Natural killer cell (primary cell): ENCODE measurements around the gene ASTN2. TPM values are rescaled to one million over a fixed set of nuclear protein-coding genes. Genes with fewer than 3 reads are reported as not detected.

Experiments
- ATAC-seq, 3 donors: fragments of 150-1000 bp in 2 of 3; fragments of 200-7000 bp in 1 of 3; cut with Tn5 transposase; 1 replicate in 1 of 3; 2 replicates in 2 of 3; pipeline ENCODE4 v1.10.0; 2021; ENCODE audit warnings: mild to moderate bottlenecking in 2 of 3, moderate library complexity in 2 of 3
- DNase-seq, 2 donors: peaks; one replicate each; pipeline versions ENCODE4 v3.0.0 to v3.0.0-alpha.2; 2013 to 2021; ENCODE audit warnings: mixed read lengths in 1 of 2
- H3K27ac ChIP-seq: one replicate; pipeline ENCODE4 v1.5.1; 2013; ENCODE audit warnings: mild to moderate bottlenecking, low read length
- H3K27me3 ChIP-seq: one replicate; pipeline ENCODE4 v1.6.1; 2013; ENCODE audit warnings: low read length; ENCODE audit not compliant: control insufficient read depth, insufficient read depth
- H3K36me3 ChIP-seq: one replicate; pipeline ENCODE4 v1.6.1; 2013; ENCODE audit warnings: low read length; ENCODE audit not compliant: control insufficient read depth, insufficient read depth
- H3K4me1 ChIP-seq: one replicate; pipeline ENCODE4 v1.6.1; 2013; ENCODE audit warnings: low read length; ENCODE audit not compliant: control insufficient read depth, insufficient read depth
- H3K4me3 ChIP-seq: one replicate; pipeline ENCODE4 v1.5.1; 2013; ENCODE audit warnings: low read length
- H3K9me3 ChIP-seq: one replicate; pipeline ENCODE4 v1.6.1; 2013; ENCODE audit warnings: low read length; ENCODE audit not compliant: control insufficient read depth, insufficient read depth
- H3K27ac Mint-ChIP-seq, 2 donors: one replicate each; pipeline ENCODE4 v1.8.0; 2022; ENCODE audit warnings: mild to moderate bottlenecking in 2 of 2, mixed read lengths in 2 of 2, moderate library complexity in 1 of 2
- H3K27me3 Mint-ChIP-seq, 2 donors: one replicate each; pipeline ENCODE4 v1.8.0; 2022; ENCODE audit warnings: low read depth in 2 of 2, mixed read lengths in 2 of 2
- H3K36me3 Mint-ChIP-seq: one replicate; pipeline ENCODE4 v1.8.0; 2022; ENCODE audit warnings: mixed read lengths
- H3K4me1 Mint-ChIP-seq, 2 donors: one replicate each; pipeline ENCODE4 v1.8.0; 2022; ENCODE audit warnings: mixed read lengths in 2 of 2
- H3K4me3 Mint-ChIP-seq: one replicate; pipeline ENCODE4 v1.8.0; 2022; ENCODE audit warnings: mild to moderate bottlenecking, moderate library complexity, mixed read lengths
- H3K9me3 Mint-ChIP-seq, 2 donors: one replicate each; pipeline ENCODE4 v1.8.0; 2022; ENCODE audit warnings: mixed read lengths in 2 of 2
- CTCF ChIP-seq: fragments of 200-600 bp; IDR thresholded peaks from one replicate; pipeline ENCODE4 v1.8.0; 2022; ENCODE audit warnings: antibody characterized with exemption
- WGBS: methylation state at CpG from one replicate; pipeline ENCODE4 v1.1.7; 2013; ENCODE audit warnings: missing lambda C conversion rate; ENCODE audit not compliant: insufficient coverage; 5-methylcytosine and 5-hydroxymethylcytosine counted together
- intact Hi-C: fragments of 100-400 bp; cut with micrococcal nuclease; formaldehyde crosslinking; loops from one replicate; pipeline ENCODE4 v1.14.2; 2022
- total RNA-seq, 4 donors: library from RNA; stranded (reverse); fragments of 120-200 nt in 1 of 4; gene quantifications; one replicate each; pipeline versions ENCODE4 v1.2.3 to v1.2.4, GENCODE V29; 2013 to 2022

Gene ASTN2
- total RNA-seq, 3 donors from 2014 or later (not counting 1 experiment from before 2014, with no cell fraction given): 3.0 to 3.5 (median 3.2) TPM

DNA sequence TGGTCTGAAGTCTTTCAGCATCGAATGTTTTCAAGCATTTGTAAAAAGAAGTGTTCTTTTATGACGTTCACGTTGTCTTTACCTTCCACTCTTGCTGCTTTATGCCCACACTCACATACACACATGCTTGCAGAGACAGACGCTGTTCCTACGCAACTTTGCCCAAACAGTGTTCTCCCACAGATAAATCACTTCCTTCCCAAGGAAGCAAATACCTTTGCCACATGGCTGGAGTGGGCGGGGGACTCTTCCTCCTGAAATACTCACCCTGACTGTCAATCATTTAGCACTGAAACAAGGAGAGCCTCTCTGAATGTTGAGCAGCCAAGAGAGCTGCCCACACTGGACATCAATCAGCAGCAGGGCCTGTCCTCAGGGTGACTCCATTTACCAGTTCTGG, 22.4 kb upstream of the ASTN2 start:
- H3K4me3 Mint-ChIP-seq: no peak overlapping the region
- peaks cover 2 to 5% of the 10 kb centered on the region in 2 donors for H3K9me3 Mint-ChIP-seq
- no peak for DNase-seq
- H3K4me3 ChIP-seq: no peak overlapping the region
- peaks cover 0 to 3% of the 10 kb centered on the region in 2 donors for H3K27me3 Mint-ChIP-seq
- intact Hi-C loops: no loop called here
- no peak for ATAC-seq
- no peak overlapping the region for H3K27ac Mint-ChIP-seq
- H3K36me3 Mint-ChIP-seq: no peaks in the 10 kb centered on the region
- no peaks in the 10 kb centered on the region for H3K27me3 ChIP-seq
- no peaks in the 10 kb centered on the region for H3K9me3 ChIP-seq
- no peaks in the 10 kb centered on the region for H3K36me3 ChIP-seq
- no peaks in the 10 kb centered on the region for H3K4me1 Mint-ChIP-seq
- no peaks in the 10 kb centered on the region for H3K4me1 ChIP-seq
- 45% methylated on average over 6 of the region's 6 CpGs for WGBS
- H3K27ac ChIP-seq: no peak overlapping the region
- TF ChIP-seq CTCF: no peak

DNA sequence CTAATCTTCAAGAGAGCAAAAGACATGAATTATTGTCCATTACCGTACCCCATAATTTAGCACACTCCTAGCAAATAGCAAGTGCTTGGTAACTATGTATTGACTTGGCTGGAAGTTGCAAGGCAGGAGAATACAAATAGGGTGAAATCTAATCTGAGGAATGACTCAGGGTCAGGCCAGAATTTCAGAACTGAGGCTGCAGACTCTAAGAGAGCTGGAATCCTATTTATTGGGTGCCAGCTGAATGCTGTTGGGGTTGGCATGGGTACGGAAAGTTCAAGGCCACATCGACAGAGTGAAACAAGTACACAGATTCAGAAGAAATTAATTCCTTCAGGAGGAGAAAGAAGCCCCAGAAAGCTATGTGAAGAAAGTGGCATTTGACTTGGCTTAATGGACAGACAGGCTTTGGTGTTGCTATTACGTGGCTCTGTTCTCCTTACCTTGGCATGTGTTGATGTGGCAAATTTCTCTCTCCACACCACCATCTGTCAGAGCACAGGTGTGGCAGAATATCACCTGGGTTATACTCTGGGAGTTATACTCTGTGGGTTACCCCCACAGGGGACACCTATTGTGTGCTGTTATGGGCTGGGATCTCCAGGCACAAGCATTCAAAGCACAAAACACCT, 20.9 kb upstream of the ASTN2 start:
- 74% methylated on average over 3 of the region's 4 CpGs for WGBS
- Histone ChIP-seq H3K4me3 (no peak overlapping the region), H3K4me1 (no peaks in the 10 kb centered on the region), H3K9me3 (no peaks in the 10 kb centered on the region), H3K36me3 (no peaks in the 10 kb centered on the region), H3K27me3 (no peaks in the 10 kb centered on the region), H3K27ac (no peak overlapping the region)
- Mint-ChIP-seq H3K27me3 (no peaks in the 10 kb centered on the region), H3K36me3 (no peaks in the 10 kb centered on the region), H3K27ac (no peak overlapping the region), H3K4me1 (no peaks in the 10 kb centered on the region), H3K9me3 (peaks cover 2 to 5% of the 10 kb centered on the region in 2 donors), H3K4me3 (no peak overlapping the region)
- intact Hi-C loops: no loop called here
- DNase-seq: no peak
- TF ChIP-seq CTCF: no peak
- ATAC-seq: no peak

DNA sequence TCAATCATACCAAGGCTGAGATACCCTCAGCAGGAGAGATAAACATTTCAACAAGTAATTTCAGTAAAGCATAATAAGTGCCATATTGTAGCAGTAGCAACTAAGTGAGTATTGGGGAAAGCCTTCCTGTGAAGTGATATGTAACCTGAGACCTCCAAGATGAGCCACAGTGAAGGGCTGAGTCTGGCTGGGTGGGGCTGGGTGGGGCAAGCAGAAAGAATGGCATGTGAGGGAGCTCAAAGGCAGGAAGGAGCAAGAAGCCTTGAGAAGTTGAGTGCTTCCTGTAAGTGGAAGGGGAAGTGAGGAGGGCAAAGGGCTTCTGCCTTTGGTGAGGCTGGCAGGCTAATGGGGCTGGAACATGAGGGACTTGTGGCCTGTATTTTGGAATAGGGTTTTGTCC, 19.7 kb upstream of the ASTN2 start:
- no peaks in the 10 kb centered on the region for H3K27me3 ChIP-seq
- peaks cover 2 to 3% of the 10 kb centered on the region in 2 donors for H3K9me3 Mint-ChIP-seq
- H3K4me3 ChIP-seq: no peak overlapping the region
- no peaks in the 10 kb centered on the region for H3K36me3 ChIP-seq
- no peaks in the 10 kb centered on the region for H3K9me3 ChIP-seq
- no peak for TF ChIP-seq CTCF
- intact Hi-C loops: no loop called here
- ATAC-seq: no peak
- DNase-seq: no peak
- no peaks in the 10 kb centered on the region for H3K4me1 Mint-ChIP-seq
- no peak overlapping the region for H3K4me3 Mint-ChIP-seq
- no peaks in the 10 kb centered on the region for H3K4me1 ChIP-seq
- no peak overlapping the region for H3K27ac ChIP-seq
- no peaks in the 10 kb centered on the region for H3K27me3 Mint-ChIP-seq
- no peak overlapping the region for H3K27ac Mint-ChIP-seq
- H3K36me3 Mint-ChIP-seq: no peaks in the 10 kb centered on the region

- WGBS: 88% methylated on average over 2 of the region's 2 CpGs
- Mint-ChIP-seq H3K4me1 (no peaks in the 10 kb centered on the region), H3K4me3 (no peak overlapping the region), H3K27me3 (no peaks in the 10 kb centered on the region), H3K36me3 (no peaks in the 10 kb centered on the region), H3K9me3 (peaks cover 2% of the 10 kb centered on the region in 2 donors), H3K27ac (no peak overlapping the region)
- intact Hi-C loops: no loop called here
- H3K27ac ChIP-seq: no peak overlapping the region
- H3K9me3 ChIP-seq: no peaks in the 10 kb centered on the region
- no peak overlapping the region for H3K4me3 ChIP-seq
- no peaks in the 10 kb centered on the region for H3K27me3 ChIP-seq
- DNase-seq: no peak
- H3K4me1 ChIP-seq: no peaks in the 10 kb centered on the region
- no peaks in the 10 kb centered on the region for H3K36me3 ChIP-seq
- TF ChIP-seq CTCF: no peak
- no peak for ATAC-seq
Observed at GRCh38 chr9:117430813-117431212, 16.0 kb upstream of the ASTN2 start.
